Caco-2 (cell line): ENCODE measurements around the gene DLEC1. TPM values are rescaled to one million over a fixed set of nuclear protein-coding genes. Genes with fewer than 3 reads are reported as not detected.

Source experiments
- BruUV-seq: library from RNA; stranded (reverse); fragments of 400-500 nt; replicated peaks from 2 replicates; lab custom pipeline; 2021; lab: Mats Ljungman, UMichigan
- CTCF ChIA-PET: fragments of 300-600 bp; sonication (Branson Sonifier 250); formaldehyde crosslinking; loops from one replicate; lab custom pipeline; 2022; ENCODE audit warnings: antibody characterized with exemption; lab: Charles Lee
- POLR2A ChIA-PET: fragments of 300-600 bp; sonication (Branson Sonifier 250); formaldehyde crosslinking; loops from one replicate; lab custom pipeline; 2022; ENCODE audit warnings: antibody characterized with exemption; lab: Charles Lee
- DNase-seq, 2 experiments: peaks; one replicate each; pipeline versions ENCODE4 v3.0.0 to v3.0.0-alpha.2; 2020 to 2022
- H3K27me3 ChIP-seq: replicated peaks from 2 replicates; pipeline ENCODE4 v1.6.0; 2011; ENCODE audit warnings: low read length; ENCODE audit not compliant: control insufficient read depth, insufficient read depth
- H3K36me3 ChIP-seq: 2 replicates; pipeline ENCODE4 v1.5.1; 2011; ENCODE audit warnings: low read length; ENCODE audit not compliant: control insufficient read depth, insufficient read depth
- H3K4me1 ChIP-seq: fragments of 250-450 bp; sonication (Bioruptor Pico); 2 replicates; pipeline ENCODE4 v1.5.1; 2020; ENCODE audit warnings: mild to moderate bottlenecking
- H3K4me3 ChIP-seq: 2 replicates; pipeline ENCODE4 v1.5.1; 2011; ENCODE audit warnings: low read depth, mild to moderate bottlenecking, control low read depth, low read length
- H3K9me3 ChIP-seq: fragments of 250-450 bp; sonication (Bioruptor Pico); 2 replicates; pipeline ENCODE4 v1.5.1; 2020; ENCODE audit warnings: mild to moderate bottlenecking, moderate library complexity
- H3K27ac Mint-ChIP-seq: one replicate; pipeline ENCODE4 v1.8.0; 2022; ENCODE audit warnings: mixed read lengths; ENCODE audit not compliant: unreplicated experiment
- H3K27me3 Mint-ChIP-seq: one replicate; pipeline ENCODE4 v1.8.0; 2022; ENCODE audit warnings: mixed read lengths; ENCODE audit not compliant: insufficient read depth, unreplicated experiment
- H3K36me3 Mint-ChIP-seq: one replicate; pipeline ENCODE4 v1.8.0; 2022; ENCODE audit warnings: mild to moderate bottlenecking, mixed read lengths; ENCODE audit not compliant: insufficient read depth, unreplicated experiment
- H3K4me1 Mint-ChIP-seq: one replicate; pipeline ENCODE4 v1.8.0; 2022; ENCODE audit warnings: low read depth, mixed read lengths; ENCODE audit not compliant: unreplicated experiment
- H3K4me3 Mint-ChIP-seq: one replicate; pipeline ENCODE4 v1.8.0; 2022; ENCODE audit warnings: mild to moderate bottlenecking, moderate library complexity, mixed read lengths; ENCODE audit not compliant: unreplicated experiment
- H3K9me3 Mint-ChIP-seq: one replicate; pipeline ENCODE4 v1.8.0; 2022; ENCODE audit warnings: mixed read lengths; ENCODE audit not compliant: unreplicated experiment
- intact Hi-C: fragments of 100-400 bp; cut with micrococcal nuclease; formaldehyde crosslinking; loops from one replicate; pipeline ENCODE4 v1.10.0; 2022; ENCODE audit not compliant: unreplicated experiment
- total RNA-seq: library from RNA; stranded (reverse); gene quantifications from 2 replicates; pipeline ENCODE4 v1.2.3, GENCODE V29; 2022
- TF ChIP-seq, protein P1 (sequence below), 2 experiments: fragments of 200-600 bp in 1 of 2; IDR thresholded peaks; 1 replicate in 1 of 2; 2 replicates in 1 of 2; pipeline versions ENCODE4 v1.5.1 to v1.8.0; 2011 to 2022; ENCODE audit warnings: antibody characterized with exemption in 1 of 2, control low read depth in 1 of 2, inconsistent platforms in 1 of 2, low read depth in 1 of 2, low read length in 1 of 2, mild to moderate bottlenecking in 1 of 2, moderate library complexity in 1 of 2; ENCODE audit not compliant: insufficient read depth in 1 of 2, severe bottlenecking in 1 of 2, unreplicated experiment in 1 of 2

The DLEC1 gene
- total RNA-seq, 1 experiment from 2014 or later = 0.11 TPM

DNA sequence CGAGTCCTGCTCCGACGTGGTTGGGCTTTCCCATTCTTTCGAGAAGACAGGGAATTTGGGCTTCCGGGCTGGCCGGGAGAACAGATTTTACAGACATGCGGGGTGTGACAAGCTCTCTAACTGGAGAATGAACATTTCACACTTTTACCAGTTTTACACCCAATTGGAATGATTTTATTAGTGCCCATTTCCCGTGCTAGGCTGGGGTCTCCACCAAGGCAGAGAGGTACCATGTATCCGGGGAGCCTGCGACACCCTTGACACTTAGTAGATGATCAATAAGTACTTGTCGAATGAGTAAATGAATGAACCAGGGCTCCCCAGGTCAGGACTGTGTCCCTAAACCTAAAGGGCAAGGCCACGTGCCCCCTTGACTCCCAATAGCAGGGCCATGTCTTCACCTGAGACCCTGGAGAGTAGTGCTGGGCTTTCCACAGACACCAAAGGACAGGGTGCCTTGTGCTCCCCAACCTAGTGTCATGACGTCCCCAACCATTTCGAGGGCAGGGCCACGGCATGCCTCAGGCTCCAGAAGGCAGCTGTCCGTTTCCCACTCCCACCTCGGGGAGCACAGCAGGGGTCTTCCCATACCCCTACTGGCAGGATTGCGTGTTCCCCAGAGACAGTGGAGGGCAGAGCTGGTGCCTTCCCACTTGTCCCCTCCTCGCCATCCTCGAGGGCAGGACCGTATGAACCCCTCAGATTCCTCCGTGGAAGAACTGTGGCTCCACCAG is 98.8 kb downstream of the DLEC1 start:
- Mint-ChIP-seq H3K4me3 (peak overlapping the region; percentile 95), H3K27ac (peak overlapping the region; percentile 82), H3K36me3 (peaks cover 36% of the 10 kb centered on the region), H3K4me1 (peaks cover 27% of the 10 kb centered on the region), H3K27me3 (no peaks in the 10 kb centered on the region), H3K9me3 (no peaks in the 10 kb centered on the region)
- no peaks in the 10 kb centered on the region for H3K27me3 ChIP-seq
- H3K4me1 ChIP-seq = peaks cover 36% of the 10 kb centered on the region
- CTCF ChIA-PET = interaction anchor here (0.6 to 2.4 kb wide), 6 partner anchors 18 to 318 kb away, joined by 3 to 16 read pairs (median 3); partner anchors contain the start of genes OXSR1 and XYLB
- TF ChIP-seq, protein P1, sequence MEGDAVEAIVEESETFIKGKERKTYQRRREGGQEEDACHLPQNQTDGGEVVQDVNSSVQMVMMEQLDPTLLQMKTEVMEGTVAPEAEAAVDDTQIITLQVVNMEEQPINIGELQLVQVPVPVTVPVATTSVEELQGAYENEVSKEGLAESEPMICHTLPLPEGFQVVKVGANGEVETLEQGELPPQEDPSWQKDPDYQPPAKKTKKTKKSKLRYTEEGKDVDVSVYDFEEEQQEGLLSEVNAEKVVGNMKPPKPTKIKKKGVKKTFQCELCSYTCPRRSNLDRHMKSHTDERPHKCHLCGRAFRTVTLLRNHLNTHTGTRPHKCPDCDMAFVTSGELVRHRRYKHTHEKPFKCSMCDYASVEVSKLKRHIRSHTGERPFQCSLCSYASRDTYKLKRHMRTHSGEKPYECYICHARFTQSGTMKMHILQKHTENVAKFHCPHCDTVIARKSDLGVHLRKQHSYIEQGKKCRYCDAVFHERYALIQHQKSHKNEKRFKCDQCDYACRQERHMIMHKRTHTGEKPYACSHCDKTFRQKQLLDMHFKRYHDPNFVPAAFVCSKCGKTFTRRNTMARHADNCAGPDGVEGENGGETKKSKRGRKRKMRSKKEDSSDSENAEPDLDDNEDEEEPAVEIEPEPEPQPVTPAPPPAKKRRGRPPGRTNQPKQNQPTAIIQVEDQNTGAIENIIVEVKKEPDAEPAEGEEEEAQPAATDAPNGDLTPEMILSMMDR (IDR thresholded peaks at IDR 0.05; ENCODE audit: insufficient read depth in 1 of 2, low read depth in 1 of 2, low read length in 1 of 2, severe bottlenecking in 1 of 2, unreplicated experiment in 1 of 2) = no peak
- BruUV-seq = TSS peak; percentile 88
- POLR2A ChIA-PET = interaction anchor here (0.8 to 2.7 kb wide), 6 partner anchors 11 to 318 kb away, joined by 3 to 73 read pairs (median 6); partner anchors contain the start of gene OXSR1
- H3K36me3 ChIP-seq = no peaks in the 10 kb centered on the region
- H3K9me3 ChIP-seq = no peaks in the 10 kb centered on the region
- intact Hi-C loops = loop anchor here (1.0 to 10.0 kb wide), 5 partner anchors 19 to 317 kb away; partner anchors contain the start of genes ACVR2B, OXSR1 and XYLB
- DNase-seq = peak; percentile 41 to 46
- H3K4me3 ChIP-seq = peak overlapping the region; percentile 89

DNA sequence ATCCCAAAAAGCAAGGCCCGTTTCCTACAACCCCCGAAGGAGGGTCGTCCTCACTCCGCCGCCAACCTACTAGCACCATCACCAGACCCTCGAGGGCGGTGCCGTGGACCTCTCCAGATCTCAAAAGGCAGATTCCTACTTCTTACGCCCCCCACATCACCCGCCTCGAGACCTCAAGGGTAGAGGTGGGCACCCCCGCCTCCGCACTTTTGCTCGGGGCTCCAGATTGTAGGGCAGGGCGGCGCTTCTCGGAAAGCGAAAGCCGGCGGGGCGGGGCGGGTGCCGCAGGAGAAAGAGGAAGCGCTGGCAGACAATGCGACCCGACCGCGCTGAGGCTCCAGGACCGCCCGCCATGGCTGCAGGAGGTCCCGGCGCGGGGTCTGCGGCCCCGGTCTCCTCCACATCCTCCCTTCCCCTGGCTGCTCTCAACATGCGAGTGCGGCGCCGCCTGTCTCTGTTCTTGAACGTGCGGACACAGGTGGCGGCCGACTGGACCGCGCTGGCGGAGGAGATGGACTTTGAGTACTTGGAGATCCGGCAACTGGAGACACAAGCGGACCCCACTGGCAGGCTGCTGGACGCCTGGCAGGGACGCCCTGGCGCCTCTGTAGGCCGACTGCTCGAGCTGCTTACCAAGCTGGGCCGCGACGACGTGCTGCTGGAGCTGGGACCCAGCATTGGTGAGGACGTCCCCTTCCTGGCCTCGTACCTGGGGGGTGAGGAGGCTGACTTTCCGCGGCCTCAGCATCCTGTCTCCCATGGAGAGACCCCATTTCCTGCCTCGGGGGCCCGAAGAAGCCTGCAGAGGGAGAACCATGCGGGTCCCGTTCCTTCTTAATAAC is 99.6 kb downstream of the DLEC1 start, which contains the start of gene MYD88:
TSS of gene MYD88 (plus strand) at position 313 of the 842 bp plus-strand sequence. CDS start at position 353, 40 bp downstream.
- no peaks in the 10 kb centered on the region for H3K9me3 ChIP-seq
- BruUV-seq = no TSS peak
- H3K36me3 ChIP-seq = no peaks in the 10 kb centered on the region
- H3K27me3 Mint-ChIP-seq = no peaks in the 10 kb centered on the region
- CTCF ChIA-PET = interaction anchor here (1.7 to 2.4 kb wide), 2 partner anchors 26 kb away, joined by 7 to 16 read pairs; partner anchors contain the start of gene OXSR1
- POLR2A ChIA-PET = interaction anchor here (2.7 kb wide), 1 partner anchor 26 kb away, joined by 73 read pairs; the partner anchor contains the start of gene OXSR1
- H3K9me3 Mint-ChIP-seq = no peaks in the 10 kb centered on the region
- peaks cover 31% of the 10 kb centered on the region for H3K4me1 ChIP-seq
- peak within 1 kb of the TSS; percentile 95 for H3K4me3 Mint-ChIP-seq
- peak within 1 kb of the TSS; percentile 82 for H3K27ac Mint-ChIP-seq
- intact Hi-C loops = loop anchor here (5.0 to 10.0 kb wide), 2 partner anchors 99 to 316 kb away; partner anchors contain the start of gene ACVR2B
- H3K4me1 Mint-ChIP-seq = peaks cover 21% of the 10 kb centered on the region
- DNase-seq = peak; percentile 64 to 76
- peaks cover 28% of the 10 kb centered on the region for H3K36me3 Mint-ChIP-seq
- H3K4me3 ChIP-seq = peak within 1 kb of the TSS; percentile 89
- H3K27me3 ChIP-seq = no peaks in the 10 kb centered on the region
- TF ChIP-seq, protein P1 (IDR thresholded peaks at IDR 0.05; ENCODE audit: insufficient read depth in 1 of 2, low read depth in 1 of 2, low read length in 1 of 2, severe bottlenecking in 1 of 2, unreplicated experiment in 1 of 2) = no peak
